A172 (cell line): Measurements from ENCODE around the gene SGSM2. TPM values are rescaled to one million over a fixed set of nuclear protein-coding genes. Genes with fewer than 3 reads are reported as not detected.

Source experiments
- DNase-seq: peaks from one replicate; pipeline ENCODE4 v3.0.0-alpha.2; 2015; ENCODE audit warnings: low spot score
- total RNA-seq: library from RNA; depleted of rRNA; stranded (reverse); fragments of >200 nt; shearing (Covaris generic); gene quantifications from 2 replicates; pipeline ENCODE4 v1.2.3, GENCODE V29; 2014

Gene SGSM2
- total RNA-seq, 1 experiment from 2014 or later: 23.3 TPM

DNA sequence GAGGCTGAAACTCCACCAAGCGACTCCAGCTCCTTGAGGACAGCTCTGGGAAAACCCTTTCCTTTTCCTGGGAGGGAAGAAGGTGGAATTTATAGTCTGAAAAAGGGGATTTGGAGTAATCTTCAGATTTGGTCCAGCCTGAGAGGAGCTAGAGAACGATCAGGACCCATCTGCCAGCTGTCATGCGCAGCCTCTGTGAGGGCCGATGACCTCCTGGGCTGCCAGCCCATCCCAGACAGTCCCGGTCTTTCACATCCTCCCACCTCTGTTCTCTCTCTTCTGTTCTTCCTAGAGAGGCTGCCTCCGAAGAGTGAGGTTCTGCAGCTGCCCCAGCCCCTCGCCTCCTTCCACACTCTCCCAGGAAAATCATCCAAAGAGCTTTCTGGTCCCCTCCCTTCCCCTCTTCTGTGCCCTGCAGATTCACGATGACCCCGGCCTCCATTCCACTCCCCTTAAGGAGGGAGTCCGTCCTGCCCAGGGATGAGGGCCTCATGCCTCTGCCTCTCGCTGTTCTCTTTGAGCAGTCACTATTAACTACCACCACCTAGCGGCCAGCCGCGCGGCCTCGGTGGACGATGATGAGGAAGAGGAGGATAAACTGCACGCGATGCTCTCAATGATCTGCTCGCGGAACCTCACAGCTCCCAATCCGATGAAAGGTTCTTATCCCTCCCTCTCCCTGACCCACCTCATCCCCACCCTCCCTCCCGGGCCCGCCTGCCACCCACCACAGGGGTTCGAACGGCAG, 29.6 kb downstream of the SGSM2 start:
- no peak for DNase-seq

DNA sequence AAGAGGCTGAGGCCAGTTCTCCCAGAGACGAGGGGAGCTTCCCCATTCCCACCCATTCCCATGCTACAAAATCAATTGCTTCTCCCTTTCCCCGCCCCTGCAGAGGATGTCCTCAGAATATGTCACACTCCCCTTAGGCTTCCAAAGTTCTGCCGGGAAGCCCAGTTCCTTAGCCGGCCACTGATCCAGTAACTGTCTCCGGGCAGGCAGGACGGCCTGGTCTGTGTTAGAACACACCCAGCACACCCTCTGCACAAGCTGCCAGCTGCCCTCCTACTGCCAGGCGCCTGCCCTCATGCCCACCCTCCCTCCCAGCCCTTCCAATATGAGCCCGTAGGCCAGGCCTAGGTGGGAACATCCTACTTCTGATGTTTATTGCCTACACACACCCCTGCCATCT, 31.1 kb downstream of the SGSM2 start:
- DNase-seq: no peak

- DNase-seq: no peak
These were observed 31.7 kb downstream of the SGSM2 start for GRCh38 chr17:2369039-2369438.

GRCh38 chr17:2369551-2370210, 32.4 kb downstream of the SGSM2 start:
- no peak for DNase-seq

GRCh38 chr17:2370211-2370589, 32.9 kb downstream of the SGSM2 start:
- no peak for DNase-seq

- no peak for DNase-seq
These were observed 34.2 kb downstream of the SGSM2 start for GRCh38 chr17:2371183-2372130.

- no peak for DNase-seq
These were observed 34.9 kb downstream of the SGSM2 start for GRCh38 chr17:2372180-2372579.

DNA sequence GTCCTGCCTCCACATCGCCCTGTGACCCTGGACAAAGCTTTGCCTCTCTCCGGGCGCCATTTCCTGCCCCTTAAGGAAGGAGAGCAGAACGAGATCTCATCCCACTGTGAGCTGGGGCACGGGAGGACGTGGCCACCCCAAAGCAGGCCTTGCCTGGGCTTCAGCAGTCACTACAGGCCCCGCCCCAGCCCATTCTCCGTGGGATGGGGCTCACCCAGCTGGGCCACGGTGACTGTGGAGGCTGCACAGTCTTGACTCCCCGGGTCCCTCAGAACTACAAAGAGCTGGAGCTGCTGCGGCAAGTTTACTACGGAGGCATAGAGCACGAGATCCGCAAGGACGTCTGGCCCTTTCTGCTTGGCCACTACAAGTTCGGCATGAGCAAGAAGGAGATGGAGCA, 35.4 kb downstream of the SGSM2 start:
- DNase-seq: no peak

GRCh38 chr17:2373179-2373578, 35.9 kb downstream of the SGSM2 start:
- no peak for DNase-seq

DNA sequence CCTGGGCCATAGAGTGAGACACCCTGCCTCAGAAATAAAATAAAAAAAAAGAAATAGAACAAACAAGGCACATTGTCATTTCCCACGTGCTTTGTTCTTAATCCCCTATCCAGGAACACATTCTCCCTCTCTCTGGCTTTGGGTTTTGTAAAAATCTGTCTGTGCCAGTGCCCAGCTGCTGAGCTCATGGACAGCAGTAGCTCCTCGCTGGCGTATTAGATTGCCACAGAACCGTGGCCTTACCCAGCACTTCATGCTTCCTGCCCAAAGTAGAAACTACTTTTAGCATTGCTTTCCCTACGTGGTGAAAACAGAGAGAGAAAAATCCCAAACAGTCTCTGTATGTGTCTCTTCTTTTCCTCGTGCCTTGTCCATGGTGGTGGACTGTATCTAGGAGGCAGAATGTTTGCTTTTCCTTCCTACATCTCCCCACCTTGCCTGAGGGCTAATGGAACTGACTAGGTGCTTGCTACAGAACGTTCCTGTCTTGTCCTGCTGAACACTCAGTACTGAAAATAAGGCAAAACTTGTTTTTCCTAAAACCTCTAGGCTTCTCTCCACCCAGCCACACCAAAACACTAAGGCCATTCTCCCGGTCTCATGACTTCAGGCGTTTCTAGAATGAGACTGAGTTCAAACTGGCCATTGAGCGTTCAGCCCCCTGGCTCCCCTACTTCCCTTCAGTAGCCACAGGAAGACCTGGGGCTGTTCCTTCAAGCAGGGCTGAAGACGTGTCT, 37.4 kb downstream of the SGSM2 start:
- no peak for DNase-seq

DNA sequence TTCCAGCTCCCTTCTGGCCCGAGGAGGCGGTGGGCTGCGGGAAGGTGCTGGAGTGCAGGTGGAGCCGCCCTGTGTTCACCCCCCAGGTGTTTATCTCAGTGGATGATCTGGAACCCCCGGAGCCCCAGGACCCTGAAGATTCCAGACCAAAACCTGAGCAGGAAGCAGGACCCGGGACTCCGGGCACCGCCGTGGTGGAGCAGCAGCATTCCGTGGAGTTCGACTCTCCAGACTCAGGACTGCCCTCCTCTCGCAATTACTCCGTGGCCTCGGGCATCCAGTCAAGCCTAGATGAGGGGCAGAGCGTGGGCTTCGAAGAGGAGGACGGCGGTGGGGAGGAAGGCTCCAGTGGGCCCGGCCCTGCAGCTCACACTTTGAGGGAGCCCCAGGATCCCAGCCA, 38.1 kb downstream of the SGSM2 start:
- DNase-seq: no peak

GRCh38 chr17:2376107-2376506, 38.8 kb downstream of the SGSM2 start:
- no peak for DNase-seq

DNA sequence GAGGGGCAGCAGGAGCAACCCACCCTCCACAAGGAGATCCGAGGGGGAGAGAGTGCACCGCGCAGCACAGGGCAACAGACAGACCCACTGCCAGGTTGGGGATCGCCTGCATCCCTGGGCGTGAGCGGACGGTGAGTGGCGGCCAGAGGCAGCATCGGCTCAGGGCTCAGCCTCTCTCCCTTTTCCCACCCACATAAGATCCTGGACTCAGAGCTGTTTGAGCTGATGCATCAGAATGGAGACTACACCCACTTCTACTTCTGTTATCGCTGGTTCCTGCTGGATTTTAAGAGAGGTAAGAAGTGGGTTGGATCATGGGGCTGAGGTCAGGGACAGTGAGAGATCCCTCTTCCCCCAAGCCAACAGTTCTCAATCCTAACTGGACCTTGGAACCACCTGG, 40.4 kb downstream of the SGSM2 start:
- DNase-seq: no peak

DNA sequence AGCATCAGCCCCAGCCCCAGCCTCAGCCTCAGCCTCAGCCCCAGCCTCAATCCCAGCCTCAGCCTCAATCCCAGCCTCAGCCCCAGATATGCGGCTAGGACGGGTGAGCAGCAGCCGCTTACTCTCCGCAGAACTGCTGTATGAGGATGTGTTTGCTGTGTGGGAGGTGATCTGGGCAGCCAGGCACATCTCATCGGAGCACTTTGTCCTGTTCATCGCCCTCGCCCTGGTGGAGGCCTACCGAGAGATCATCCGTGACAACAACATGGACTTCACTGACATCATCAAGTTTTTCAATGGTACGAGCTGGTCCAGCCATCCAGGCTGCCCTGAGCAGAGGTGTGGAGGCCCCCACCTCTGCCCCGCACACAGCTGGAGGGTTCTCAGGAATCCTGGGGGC, 41.6 kb downstream of the SGSM2 start:
- DNase-seq: no peak

DNA sequence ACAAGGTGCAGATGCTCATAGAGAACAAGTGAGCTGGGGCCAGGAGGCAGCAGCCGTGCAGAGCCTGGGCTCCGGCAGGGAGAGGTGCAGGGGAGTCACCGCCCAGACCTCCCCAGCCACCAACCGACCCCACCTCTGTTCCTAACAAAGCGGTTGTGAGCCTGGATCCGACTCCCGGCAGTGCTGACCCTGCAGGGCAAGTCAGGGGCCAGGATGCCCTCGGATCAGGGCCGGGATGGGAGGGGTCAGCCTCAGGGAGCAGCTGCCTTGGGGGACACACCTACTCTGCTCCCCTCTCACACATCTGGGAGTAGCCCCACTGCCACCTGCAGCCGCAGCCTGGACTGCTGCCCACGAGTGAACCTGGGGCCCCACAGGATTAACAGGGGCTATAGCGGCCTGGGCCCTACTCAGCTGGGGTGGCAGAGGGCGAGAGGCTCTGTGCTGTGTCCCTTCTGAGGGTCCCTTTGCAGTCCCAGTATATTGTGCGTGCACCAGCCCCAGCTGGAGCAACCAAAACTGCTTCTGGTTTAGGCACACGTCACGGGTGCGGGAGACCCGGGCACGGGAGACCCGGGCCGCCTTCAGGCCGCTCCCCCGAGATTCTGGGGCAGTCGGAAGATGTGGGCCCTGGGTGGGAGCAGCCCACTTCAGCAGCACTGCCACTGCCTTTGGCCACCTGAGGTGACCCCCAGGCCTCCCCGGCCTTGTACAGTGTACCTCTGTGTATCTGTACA, 42.4 kb downstream of the SGSM2 start:
- no peak for DNase-seq

DNA sequence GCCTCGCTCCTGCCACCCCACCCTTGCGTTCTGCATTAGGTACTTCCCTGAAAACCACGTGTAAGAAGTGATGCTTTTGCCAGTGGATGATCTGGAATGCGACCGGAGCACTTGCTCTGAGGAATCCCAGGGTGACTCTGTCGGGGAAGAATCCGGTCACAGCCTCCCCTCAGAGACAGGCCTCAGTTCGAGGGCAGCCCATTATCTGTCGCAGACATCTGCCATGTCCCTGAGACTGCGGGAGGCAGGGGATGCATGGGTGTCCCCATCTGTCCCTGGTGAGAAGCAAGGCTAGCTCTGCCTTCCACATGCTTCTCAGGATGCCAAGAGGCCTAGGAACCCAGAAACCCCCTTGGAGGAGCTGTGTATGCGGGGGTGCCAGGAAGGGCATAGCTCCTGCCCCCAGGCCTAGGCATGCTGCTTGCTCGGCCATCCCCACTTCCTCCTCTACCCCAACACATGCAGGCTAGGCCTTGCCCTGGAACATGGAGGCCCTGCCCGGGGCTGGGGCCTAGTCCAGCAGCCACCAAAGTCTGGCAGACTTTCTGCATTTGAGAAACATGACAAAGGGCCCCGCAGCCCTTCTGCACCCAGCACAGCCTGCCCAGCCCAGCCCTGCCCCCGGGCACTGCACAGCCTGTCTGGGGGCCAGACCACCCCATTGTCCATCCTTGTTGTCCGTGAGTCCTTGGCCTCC, 43.1 kb downstream of the SGSM2 start:
- DNase-seq: no peak

GRCh38 chr17:2380950-2381649, 43.8 kb downstream of the SGSM2 start:
- DNase-seq: no peak

GRCh38 chr17:2383628-2384167, 46.4 kb downstream of the SGSM2 start:
- DNase-seq: no peak

DNA sequence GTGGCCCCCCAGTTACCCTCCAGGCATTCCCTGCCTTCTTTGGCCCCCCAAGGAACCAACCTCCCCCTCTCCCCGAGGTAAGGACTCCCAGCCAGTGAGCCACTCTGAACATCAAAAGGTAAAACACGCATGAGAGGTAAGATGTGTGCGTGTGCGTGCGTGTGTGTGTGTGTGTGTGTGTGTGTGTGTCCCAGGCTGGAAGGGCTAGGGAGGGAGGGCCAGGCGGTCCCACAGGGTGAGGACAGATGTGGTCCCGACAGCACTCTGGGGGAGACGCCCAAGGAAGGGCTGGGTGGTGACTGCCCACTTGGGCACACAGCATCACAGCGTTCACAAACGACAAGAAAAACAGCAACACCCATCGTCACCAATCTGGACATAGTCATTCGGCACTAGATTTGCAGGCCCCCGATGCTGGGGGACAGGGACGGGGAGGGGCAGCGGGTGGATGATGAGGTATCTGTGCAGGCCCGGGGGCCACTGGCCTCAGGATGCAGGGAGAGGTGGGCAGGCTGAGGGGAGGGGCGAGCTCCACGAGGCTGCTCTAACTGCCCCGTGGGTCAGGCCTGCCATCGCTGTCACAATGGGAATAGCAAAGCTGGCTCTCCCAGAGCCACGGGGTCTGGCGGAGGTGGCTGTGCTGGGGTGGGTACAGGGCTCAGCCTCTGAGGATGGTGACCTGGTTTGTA, 47.3 kb downstream of the SGSM2 start:
- DNase-seq: no peak
